Measurements from ENCODE around the gene NGEF.

NGEF gene

GRCh38 chr2:233047667-233048066 is 34.6 kb upstream of the NGEF start:
- peaks cover 0 to 3% of the 10 kb centered on the region in 2 experiments for H3K4me1 ChIP-seq (ENCODE audit: control insufficient read depth in 1 of 2, insufficient read depth in 1 of 2, low read depth in 1 of 2, low read length in 1 of 2)
- H3K27me3 ChIP-seq: peaks cover 17% of the 10 kb centered on the region
- no peak overlapping the region for H3K4me3 ChIP-seq (ENCODE audit: low read depth in 1 of 2, low read length in 1 of 2)
- H3K27ac ChIP-seq: no peak overlapping the region
- no peaks in the 10 kb centered on the region for H3K9me3 ChIP-seq
- TF ChIP-seq CTCF (IDR thresholded peaks at IDR 0.05): no peak
- H3K36me3 ChIP-seq: no peaks in the 10 kb centered on the region

GRCh38 chr2:233047206-233047605 is 34.1 kb upstream of the NGEF start:
- no peaks in the 10 kb centered on the region for H3K36me3 ChIP-seq
- no peak overlapping the region for H3K27ac ChIP-seq
- no peak for TF ChIP-seq CTCF (IDR thresholded peaks at IDR 0.05)
- no peaks in the 10 kb centered on the region for H3K9me3 ChIP-seq
- peaks cover 0 to 3% of the 10 kb centered on the region in 2 experiments for H3K4me1 ChIP-seq (ENCODE audit: control insufficient read depth in 1 of 2, insufficient read depth in 1 of 2, low read depth in 1 of 2, low read length in 1 of 2)
- no peak overlapping the region for H3K4me3 ChIP-seq (ENCODE audit: low read depth in 1 of 2, low read length in 1 of 2)
- H3K27me3 ChIP-seq: peaks cover 17% of the 10 kb centered on the region

- Histone ChIP-seq H3K27ac (no peak overlapping the region), H3K4me1 (ENCODE audit: control insufficient read depth in 1 of 2, insufficient read depth in 1 of 2, low read depth in 1 of 2, low read length in 1 of 2) (no peaks in the 10 kb centered on the region), H3K9me3 (no peaks in the 10 kb centered on the region), H3K27me3 (peaks cover 12% of the 10 kb centered on the region), H3K36me3 (no peaks in the 10 kb centered on the region), H3K4me3 (ENCODE audit: low read depth in 1 of 2, low read length in 1 of 2) (no peak overlapping the region)
- TF ChIP-seq CTCF (IDR thresholded peaks at IDR 0.05): no peak
Observed at GRCh38 chr2:233044974-233045605, 32.0 kb upstream of the NGEF start.

GRCh38 chr2:233042549-233042948 is 29.5 kb upstream of the NGEF start:
- H3K36me3 ChIP-seq: no peaks in the 10 kb centered on the region
- no peak overlapping the region for H3K4me3 ChIP-seq (ENCODE audit: low read depth in 1 of 2, low read length in 1 of 2)
- no peaks in the 10 kb centered on the region for H3K4me1 ChIP-seq (ENCODE audit: control insufficient read depth in 1 of 2, insufficient read depth in 1 of 2, low read depth in 1 of 2, low read length in 1 of 2)
- no peaks in the 10 kb centered on the region for H3K9me3 ChIP-seq
- H3K27me3 ChIP-seq: no peaks in the 10 kb centered on the region
- TF ChIP-seq CTCF (IDR thresholded peaks at IDR 0.05): no peak
- H3K27ac ChIP-seq: no peak overlapping the region

- TF ChIP-seq CTCF (IDR thresholded peaks at IDR 0.05): no peak
- Histone ChIP-seq H3K4me1 (ENCODE audit: control insufficient read depth in 1 of 2, insufficient read depth in 1 of 2, low read depth in 1 of 2, low read length in 1 of 2) (no peaks in the 10 kb centered on the region), H3K9me3 (no peaks in the 10 kb centered on the region)
Observed at GRCh38 chr2:233041722-233042323, 28.8 kb upstream of the NGEF start.

More at GRCh38 chr2:233041722-233042323, 28.8 kb upstream of the NGEF start:
- H3K27ac ChIP-seq: no peak overlapping the region
- H3K4me3 ChIP-seq (ENCODE audit: low read depth in 1 of 2, low read length in 1 of 2): no peak overlapping the region
- H3K36me3 ChIP-seq: no peaks in the 10 kb centered on the region
- no peaks in the 10 kb centered on the region for H3K27me3 ChIP-seq
